SU-DHL-6 (cell line): Measurements from ENCODE around the gene SNX15.

ENCODE experiments used
- H2AFZ ChIP-seq: fragments of 200-600 bp; sonication (generic); 2 replicates; pipeline ENCODE4 v1.6.1; 2014; ENCODE audit warnings: low read depth, mild to moderate bottlenecking, moderate library complexity, mixed read lengths, antibody characterized with exemption, low read length; ENCODE audit not compliant: severe bottlenecking
- H3F3A ChIP-seq: fragments of 200-600 bp; shearing (Covaris generic); 2 replicates; pipeline ENCODE4 v1.6.0; 2016; ENCODE audit warnings: antibody characterized with exemption, mild to moderate bottlenecking; ENCODE audit not compliant: insufficient read depth
- H3K27ac ChIP-seq: fragments of 200-600 bp; sonication (generic); 2 replicates; pipeline ENCODE4 v1.5.1; 2016; ENCODE audit warnings: low read depth, mild to moderate bottlenecking, low read length, moderate library complexity, mixed read lengths
- H3K27me3 ChIP-seq: fragments of 200-600 bp; sonication (generic), shearing (Covaris generic); 2 replicates; pipeline ENCODE4 v1.6.0; 2014; ENCODE audit warnings: mild to moderate bottlenecking, low read length
- H3K36me3 ChIP-seq: fragments of 200-600 bp; sonication (generic); 2 replicates; pipeline ENCODE4 v1.6.1; 2014; ENCODE audit warnings: mild to moderate bottlenecking, low read length, mixed read lengths
- H3K4me2 ChIP-seq: fragments of 300-600, 200-600 bp; shearing (Covaris generic), sonication (generic); 2 replicates; pipeline ENCODE4 v1.6.0; 2014; ENCODE audit warnings: low read length, low read depth, mild to moderate bottlenecking; ENCODE audit not compliant: poor library complexity, severe bottlenecking
- H3K4me3 ChIP-seq: fragments of 200-600 bp; sonication (generic); 2 replicates; pipeline ENCODE4 v1.5.1; 2014; ENCODE audit warnings: antibody characterized with exemption, low read length, mild to moderate bottlenecking, mixed read lengths; ENCODE audit not compliant: insufficient read depth, poor library complexity, severe bottlenecking
- H3K79me2 ChIP-seq: fragments of 200-600 bp; sonication (generic); 2 replicates; pipeline ENCODE4 v1.6.1; 2014; ENCODE audit warnings: mild to moderate bottlenecking, low read length, moderate library complexity; ENCODE audit not compliant: insufficient read depth
- H3K9ac ChIP-seq: fragments of 200-600 bp; sonication (generic); 2 replicates; pipeline ENCODE4 v1.7.0; 2014; ENCODE audit warnings: mild to moderate bottlenecking, low read length
- H3K9me2 ChIP-seq: fragments of 200-600 bp; sonication (generic); replicated peaks from 2 replicates; pipeline ENCODE4 v1.6.1; 2014; ENCODE audit warnings: low read length; ENCODE audit not compliant: insufficient read depth
- H3K9me3 ChIP-seq: fragments of 200-600 bp; sonication (generic); 2 replicates; pipeline ENCODE4 v1.6.1; 2014; ENCODE audit warnings: low read length, mixed read lengths; ENCODE audit not compliant: insufficient read depth
- H4K20me1 ChIP-seq: fragments of 200-600 bp; sonication (generic); 2 replicates; pipeline ENCODE4 v1.6.1; 2014; ENCODE audit warnings: low read depth, mild to moderate bottlenecking, antibody characterized with exemption, low read length, moderate library complexity, mixed read lengths
- EZH2phosphoT487 ChIP-seq: fragments of 200-600 bp; sonication (generic), shearing (Covaris generic); conservative IDR thresholded peaks from 2 replicates; pipeline ENCODE4 v1.6.1; 2018; ENCODE audit warnings: mild to moderate bottlenecking, antibody characterized with exemption, low read length, moderate library complexity, mixed read lengths
- TF ChIP-seq, protein P1 (sequence below): fragments of 200-600 bp; sonication (generic); IDR thresholded peaks from one replicate; pipeline ENCODE4 v1.5.1; 2017; ENCODE audit warnings: antibody characterized with exemption, mild to moderate bottlenecking, low read length, moderate library complexity; ENCODE audit not compliant: insufficient read depth, poor library complexity, severe bottlenecking

The SNX15 gene

DNA sequence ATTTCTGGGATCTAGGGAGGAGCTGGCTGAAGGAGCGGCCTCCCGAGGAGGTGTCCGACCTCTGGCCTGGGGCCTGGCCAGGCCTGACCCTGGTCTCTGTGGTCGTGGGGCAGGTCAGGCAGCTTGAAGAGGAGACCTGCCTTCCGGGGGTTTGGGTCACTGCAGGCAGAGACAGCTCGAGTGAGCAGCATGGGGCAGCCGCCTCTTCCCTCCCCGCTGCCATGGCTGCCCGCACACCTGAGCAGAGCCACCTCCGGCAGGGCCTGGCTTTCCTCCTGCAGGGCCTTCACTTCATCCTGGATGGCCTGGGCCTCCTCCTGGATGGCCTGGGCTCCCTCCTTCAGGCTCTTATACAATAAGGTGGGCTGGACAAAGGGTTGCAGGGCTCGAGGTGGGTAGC is 39.1 kb downstream of the SNX15 start:
- Histone ChIP-seq H3K4me3 (no peak overlapping the region), H3K79me2 (no peaks in the 10 kb centered on the region), H3K9me3 (no peaks in the 10 kb centered on the region), H3K9me2 (no peaks in the 10 kb centered on the region), H3F3A (no peaks in the 10 kb centered on the region), H2AFZ (no peak overlapping the region), H3K9ac (no peak overlapping the region), H3K4me2 (no peak overlapping the region), H3K27ac (no peak overlapping the region), H3K27me3 (no peaks in the 10 kb centered on the region), H3K36me3 (no peaks in the 10 kb centered on the region), H4K20me1 (no peaks in the 10 kb centered on the region)
- no peak for TF ChIP-seq EZH2phosphoT487
- TF ChIP-seq, protein P1, sequence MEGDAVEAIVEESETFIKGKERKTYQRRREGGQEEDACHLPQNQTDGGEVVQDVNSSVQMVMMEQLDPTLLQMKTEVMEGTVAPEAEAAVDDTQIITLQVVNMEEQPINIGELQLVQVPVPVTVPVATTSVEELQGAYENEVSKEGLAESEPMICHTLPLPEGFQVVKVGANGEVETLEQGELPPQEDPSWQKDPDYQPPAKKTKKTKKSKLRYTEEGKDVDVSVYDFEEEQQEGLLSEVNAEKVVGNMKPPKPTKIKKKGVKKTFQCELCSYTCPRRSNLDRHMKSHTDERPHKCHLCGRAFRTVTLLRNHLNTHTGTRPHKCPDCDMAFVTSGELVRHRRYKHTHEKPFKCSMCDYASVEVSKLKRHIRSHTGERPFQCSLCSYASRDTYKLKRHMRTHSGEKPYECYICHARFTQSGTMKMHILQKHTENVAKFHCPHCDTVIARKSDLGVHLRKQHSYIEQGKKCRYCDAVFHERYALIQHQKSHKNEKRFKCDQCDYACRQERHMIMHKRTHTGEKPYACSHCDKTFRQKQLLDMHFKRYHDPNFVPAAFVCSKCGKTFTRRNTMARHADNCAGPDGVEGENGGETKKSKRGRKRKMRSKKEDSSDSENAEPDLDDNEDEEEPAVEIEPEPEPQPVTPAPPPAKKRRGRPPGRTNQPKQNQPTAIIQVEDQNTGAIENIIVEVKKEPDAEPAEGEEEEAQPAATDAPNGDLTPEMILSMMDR, result no peak

DNA sequence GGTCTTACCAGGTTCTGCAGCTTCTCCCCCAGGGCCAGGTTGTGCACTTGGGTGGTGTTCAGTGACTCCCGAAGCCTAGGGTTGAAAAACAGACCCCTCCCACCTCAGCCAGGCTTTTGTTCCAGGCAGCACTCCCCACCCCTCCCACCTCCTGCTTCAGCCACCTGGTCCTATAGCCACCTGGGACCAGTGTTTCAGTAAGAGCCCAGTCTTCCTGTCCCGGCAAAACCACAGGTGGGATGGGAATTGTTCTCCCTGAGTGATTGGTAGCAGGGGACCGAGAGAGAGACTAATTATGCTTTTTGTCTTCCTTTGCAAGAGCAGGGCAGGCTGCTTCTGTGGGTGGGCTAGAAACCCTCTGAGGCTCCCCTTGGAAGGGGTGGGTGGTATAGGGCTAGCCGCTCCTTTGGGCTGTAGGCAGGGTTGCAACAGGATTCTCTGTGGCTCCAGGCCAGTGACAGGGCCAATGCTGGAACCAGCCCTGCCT is 39.6 kb downstream of the SNX15 start:
- Histone ChIP-seq H4K20me1 (no peaks in the 10 kb centered on the region), H3K36me3 (no peaks in the 10 kb centered on the region), H3K9me2 (no peaks in the 10 kb centered on the region), H3K9me3 (no peaks in the 10 kb centered on the region), H3K27me3 (no peaks in the 10 kb centered on the region), H3K79me2 (no peaks in the 10 kb centered on the region), H3K4me2 (no peak overlapping the region), H3K27ac (no peak overlapping the region), H3K4me3 (no peak overlapping the region), H2AFZ (no peak overlapping the region), H3F3A (peaks cover 2% of the 10 kb centered on the region; the same call in 1 of the 2 replicates), H3K9ac (no peak overlapping the region)
- TF ChIP-seq, protein P1, result no peak
- TF ChIP-seq EZH2phosphoT487, result no peak

DNA sequence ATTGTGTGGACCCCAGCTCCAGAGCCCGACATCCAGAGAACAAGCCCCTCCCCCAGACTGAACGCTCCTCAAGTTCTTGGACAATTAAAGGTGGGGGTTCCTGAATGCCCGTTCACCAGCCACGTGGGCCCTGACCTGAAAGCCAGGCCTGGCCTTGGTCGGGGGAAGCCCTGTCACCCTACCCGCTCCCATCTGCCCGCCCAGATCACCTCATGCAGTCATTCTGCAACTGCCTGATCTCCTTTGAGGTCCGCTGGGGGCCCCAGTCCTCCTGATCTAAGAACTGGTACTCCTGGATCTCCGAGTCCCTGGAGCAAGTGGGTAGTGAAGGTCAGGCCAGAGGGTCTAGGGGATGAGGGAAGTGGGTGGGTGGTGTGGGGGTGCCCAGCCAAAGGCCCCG is 40.2 kb downstream of the SNX15 start:
- Histone ChIP-seq H4K20me1 (no peaks in the 10 kb centered on the region), H3K27ac (no peak overlapping the region), H2AFZ (no peak overlapping the region), H3F3A (peaks cover 4% of the 10 kb centered on the region; the same call in 1 of the 2 replicates), H3K9ac (no peak overlapping the region), H3K9me3 (no peaks in the 10 kb centered on the region), H3K79me2 (no peaks in the 10 kb centered on the region), H3K36me3 (no peaks in the 10 kb centered on the region), H3K4me2 (no peak overlapping the region), H3K9me2 (no peaks in the 10 kb centered on the region), H3K4me3 (no peak overlapping the region), H3K27me3 (no peaks in the 10 kb centered on the region)
- no peak for TF ChIP-seq EZH2phosphoT487
- TF ChIP-seq, protein P1, result no peak
